OCI-LY3 (cell line): Measurements from ENCODE around the gene B4GALNT2.

Source experiments
- CTCF ChIP-seq: fragments of 200-600, 300-600 bp; sonication (generic); IDR thresholded peaks from 2 replicates; pipeline ENCODE4 v1.5.1; 2014; ENCODE audit warnings: antibody characterized with exemption, low read length, low read depth
- EZH2phosphoT487 ChIP-seq: fragments of 200-600 bp; shearing (Covaris generic); IDR thresholded peaks from 2 replicates; pipeline ENCODE4 v1.6.1; 2018; ENCODE audit warnings: antibody characterized with exemption, mixed run types, low read depth

GRCh38 chr17:49216482-49216881, 83.9 kb downstream of the B4GALNT2 start:
- TF ChIP-seq CTCF, result no peak
- no peak for TF ChIP-seq EZH2phosphoT487
